HTERT RPE-1 (cell line): ENCODE results near the gene CYP27B1.

Experiments used
- in situ Hi-C: fragments of 300-500 bp; cut with MboI; formaldehyde crosslinking; loops from 4 replicates; pipeline ENCODE4 v1.14.3; 2020; ENCODE audit warnings: low sequenced_read_pairs

CYP27B1 gene

DNA sequence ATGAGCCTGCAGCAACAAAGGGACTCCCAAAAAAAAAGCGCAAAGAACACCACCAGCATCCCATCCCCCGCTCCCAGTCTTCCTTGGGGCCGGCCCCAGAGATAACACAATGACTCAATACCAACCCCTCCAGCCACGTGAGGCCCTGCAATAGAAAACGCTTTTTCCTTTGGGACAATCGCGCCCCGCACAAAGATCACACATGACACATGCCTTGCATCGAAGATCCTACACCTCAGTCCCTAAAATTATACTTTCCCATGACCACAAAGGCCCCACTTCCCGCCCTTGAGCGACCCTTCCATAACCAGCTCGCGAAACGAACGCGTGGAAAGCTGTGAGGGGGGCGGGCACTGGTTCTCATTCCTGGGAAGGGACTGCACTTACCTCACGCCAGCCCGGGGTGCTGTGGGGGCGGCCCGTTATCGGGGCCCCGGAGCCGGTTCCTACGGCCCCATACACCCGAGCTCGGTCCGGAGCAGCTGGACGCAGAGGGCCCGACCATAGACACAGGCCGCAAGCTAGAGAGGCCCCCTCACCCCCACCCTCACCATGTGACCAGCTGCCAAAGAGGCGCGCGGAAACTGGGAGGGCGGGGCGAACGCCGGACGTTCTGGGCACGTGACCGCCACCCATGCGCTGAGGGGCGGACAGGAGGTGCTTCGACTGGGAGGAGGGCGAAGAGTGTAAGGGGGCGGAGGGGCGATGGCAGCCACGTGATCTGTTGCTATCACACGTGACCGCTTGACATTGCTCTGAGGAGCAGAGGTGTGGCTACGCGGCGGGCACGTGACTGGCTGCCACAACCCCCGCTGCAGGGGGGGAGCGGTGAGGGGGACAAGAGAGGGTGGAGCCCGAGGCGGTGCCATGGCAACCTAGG lies 14.8 kb downstream of the CYP27B1 start, which contains the start of gene CDK4:
Gene CDK4 (minus strand): TSS at position 523 of the 880 bp plus-strand sequence. CDS start 593 bp downstream, outside the sequence.
- in situ Hi-C loops = no loop called here

DNA sequence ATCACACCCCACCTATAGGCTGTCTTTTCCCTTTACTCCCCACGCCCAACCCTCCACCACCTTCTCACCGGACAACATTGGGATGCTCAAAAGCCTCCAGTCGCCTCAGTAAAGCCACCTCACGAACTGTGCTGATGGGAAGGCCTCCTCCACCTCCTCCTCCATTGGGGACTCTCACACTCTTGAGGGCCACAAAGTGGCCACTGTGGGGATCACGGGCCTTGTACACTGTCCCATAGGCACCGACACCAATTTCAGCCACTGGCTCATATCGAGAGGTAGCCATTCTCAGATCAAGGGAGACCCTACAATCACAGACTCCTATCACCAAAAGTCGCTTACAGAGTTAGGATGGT lies 15.5 kb downstream of the CYP27B1 start:
- in situ Hi-C loops = no loop called here

GRCh38 chr12:57750561-57751431 lies 16.1 kb downstream of the CYP27B1 start:
- in situ Hi-C loops = no loop called here

GRCh38 chr12:57749061-57749460 lies 17.8 kb downstream of the CYP27B1 start:
- in situ Hi-C loops = no loop called here

- in situ Hi-C loops = no loop called here
Observed at GRCh38 chr12:57746025-57746424, 20.9 kb downstream of the CYP27B1 start.

- in situ Hi-C loops = no loop called here
Observed at GRCh38 chr12:57745485-57745881, 21.4 kb downstream of the CYP27B1 start.

DNA sequence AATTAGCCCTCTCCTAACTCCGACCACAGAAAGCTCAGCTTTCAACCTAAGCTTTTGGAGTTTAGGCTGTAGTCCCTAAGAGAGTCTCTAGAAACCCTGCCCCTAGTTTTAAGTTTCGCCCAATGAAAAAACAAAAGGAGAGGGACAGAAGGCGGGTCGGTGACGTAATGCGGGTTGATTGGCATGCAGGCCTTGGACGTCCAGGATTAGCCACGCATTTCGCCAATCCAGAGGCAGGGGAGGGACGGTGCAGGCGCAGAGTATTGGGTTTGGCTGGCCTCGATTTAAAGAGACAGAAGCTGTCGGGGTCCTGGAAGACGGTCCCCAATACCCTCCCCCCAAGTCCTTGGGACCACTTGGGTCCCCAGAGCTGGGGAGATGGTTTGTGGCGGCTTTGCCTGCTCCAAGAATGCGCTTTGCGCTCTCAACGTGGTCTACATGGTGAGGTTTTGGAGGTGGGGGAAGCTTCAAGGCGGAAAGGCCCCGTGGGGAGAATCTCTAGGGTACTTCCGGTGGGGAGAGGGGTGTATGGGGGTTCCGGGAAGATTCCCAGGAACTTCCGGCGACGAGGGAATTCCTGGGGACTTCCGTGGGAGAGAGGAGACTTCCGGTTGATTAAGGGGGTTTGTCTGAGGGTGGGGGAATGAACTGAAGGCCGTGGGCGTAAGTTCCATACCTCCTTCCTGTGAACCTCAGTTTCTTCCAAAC lies 21.9 kb downstream of the CYP27B1 start, which contains the start of gene TSPAN31:
Gene TSPAN31 (plus strand): TSS at position 263 of the 708 bp plus-strand sequence. CDS start 116 bp downstream, at position 379.
- in situ Hi-C loops = no loop called here

DNA sequence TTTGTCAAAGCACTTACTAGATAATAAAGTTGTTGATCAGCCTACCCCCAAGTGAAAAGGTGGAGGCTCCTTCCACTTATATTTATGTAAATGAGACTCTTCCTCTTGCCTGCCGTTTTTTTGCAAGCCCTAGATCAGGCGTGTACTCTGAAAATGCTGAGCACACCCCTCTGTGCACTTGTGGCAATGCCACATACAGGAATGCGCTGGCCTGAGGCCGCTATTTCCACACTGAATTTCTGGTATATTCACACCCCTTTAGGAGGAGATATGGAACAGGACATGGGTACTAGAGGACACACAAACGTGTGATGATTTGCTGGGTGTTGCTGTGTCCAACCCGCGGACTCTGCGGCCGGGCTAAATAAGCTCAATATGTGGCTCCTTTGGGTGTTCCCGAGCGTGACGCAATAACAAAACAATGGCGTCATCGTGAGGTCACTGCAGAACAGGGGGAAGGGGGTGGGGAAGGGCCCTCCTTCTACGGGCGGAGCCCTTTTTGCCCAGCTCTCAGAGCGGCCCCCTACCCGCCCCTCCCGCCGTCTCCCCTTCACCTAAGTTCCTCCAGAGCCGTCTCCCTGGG lies 22.6 kb downstream of the CYP27B1 start:
- in situ Hi-C loops = no loop called here

- in situ Hi-C loops = no loop called here
Observed at GRCh38 chr12:57743769-57744168, 23.1 kb downstream of the CYP27B1 start.

DNA sequence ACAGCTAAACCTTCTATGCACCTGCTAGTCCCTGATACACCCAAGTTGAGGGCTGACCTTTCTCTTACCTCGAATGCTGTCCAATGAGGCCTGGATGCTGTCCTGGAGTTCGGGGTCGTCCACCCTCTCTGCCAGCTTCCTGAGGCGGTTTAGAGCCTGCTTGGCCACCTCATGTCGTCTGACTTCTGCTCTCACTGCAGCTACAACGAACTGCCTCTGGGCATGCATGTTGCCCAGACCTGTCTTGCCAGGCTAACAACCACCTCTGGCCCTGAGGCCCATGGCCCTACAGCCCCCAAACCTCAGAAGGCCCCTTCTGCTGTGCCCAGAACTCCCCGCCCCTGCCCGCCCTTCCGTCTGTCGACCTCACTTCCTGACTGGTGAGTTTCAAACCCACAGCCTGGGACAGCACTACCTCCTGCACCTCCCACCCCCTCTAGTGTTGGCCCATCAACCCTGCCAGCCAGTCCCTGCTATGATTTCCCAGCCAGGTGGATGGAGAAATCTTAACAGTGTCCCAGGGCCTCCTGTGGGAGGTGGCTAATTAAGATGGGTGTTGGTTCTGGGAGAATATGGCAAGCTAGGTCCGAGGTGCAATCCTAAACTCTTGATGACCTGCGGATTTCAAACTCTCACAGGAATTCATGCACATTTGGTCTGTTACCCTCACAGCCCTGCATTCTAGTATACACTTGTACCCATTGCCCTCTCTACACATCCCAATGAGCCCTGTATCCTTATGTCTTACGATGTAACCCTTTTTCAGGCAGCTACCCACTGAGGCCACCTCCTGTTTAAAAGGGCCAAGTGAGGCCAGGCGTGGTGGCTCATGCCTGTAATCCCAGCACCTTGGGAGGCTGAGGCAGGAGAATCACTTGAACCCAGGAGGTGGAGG lies 24.8 kb downstream of the CYP27B1 start:
- in situ Hi-C loops = no loop called here

DNA sequence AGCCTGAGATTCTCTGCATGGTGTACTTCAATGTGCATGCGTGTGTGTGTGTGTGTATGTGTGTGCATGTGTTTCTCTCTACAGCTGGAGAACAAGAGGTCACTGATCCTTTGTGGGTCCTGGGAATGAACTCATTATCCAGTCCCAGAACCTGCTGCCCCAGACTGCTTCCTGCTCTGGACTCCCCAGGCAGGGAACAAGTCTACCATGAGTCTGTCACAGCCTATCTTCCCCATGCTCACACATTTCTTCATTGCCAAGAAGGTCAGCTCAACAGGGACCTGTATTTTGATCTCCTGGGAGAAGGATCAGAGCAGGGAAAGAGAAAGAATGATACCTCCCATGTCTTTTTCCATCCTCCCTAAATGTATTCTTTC lies 25.5 kb downstream of the CYP27B1 start:
- in situ Hi-C loops = no loop called here

GRCh38 chr12:57740656-57741412 lies 26.0 kb downstream of the CYP27B1 start:
- in situ Hi-C loops = no loop called here

DNA sequence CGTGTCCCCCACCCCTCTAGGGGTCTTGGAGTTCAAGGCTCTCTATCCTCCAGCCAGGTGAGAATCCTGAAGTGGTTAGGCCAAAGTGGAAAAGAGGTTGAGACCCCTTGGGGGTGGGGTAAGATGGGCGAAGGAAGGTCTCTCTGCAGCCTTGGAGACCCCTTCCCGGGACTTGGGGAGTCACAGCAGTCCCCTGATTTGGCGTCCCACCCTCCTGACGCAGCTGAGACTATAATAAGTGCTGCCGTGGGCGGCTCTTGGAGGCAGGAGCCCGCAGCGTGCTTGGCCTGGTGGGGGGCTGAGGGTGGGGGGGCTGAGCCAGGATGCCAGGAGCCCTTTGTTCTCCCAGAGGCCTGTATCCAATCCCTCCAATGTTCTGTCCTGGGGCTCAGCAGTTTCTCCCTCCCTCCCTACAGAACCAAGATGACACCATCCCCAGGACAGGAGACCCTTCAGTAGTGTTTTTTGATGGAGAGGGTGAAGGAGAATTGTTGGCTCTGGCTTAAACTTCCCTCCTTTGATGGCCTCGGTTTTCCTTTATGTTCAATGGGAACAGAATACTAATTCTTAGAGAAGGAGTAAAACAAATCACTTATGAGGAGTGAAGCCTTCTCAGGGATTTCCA lies 26.9 kb downstream of the CYP27B1 start:
- in situ Hi-C loops = no loop called here

DNA sequence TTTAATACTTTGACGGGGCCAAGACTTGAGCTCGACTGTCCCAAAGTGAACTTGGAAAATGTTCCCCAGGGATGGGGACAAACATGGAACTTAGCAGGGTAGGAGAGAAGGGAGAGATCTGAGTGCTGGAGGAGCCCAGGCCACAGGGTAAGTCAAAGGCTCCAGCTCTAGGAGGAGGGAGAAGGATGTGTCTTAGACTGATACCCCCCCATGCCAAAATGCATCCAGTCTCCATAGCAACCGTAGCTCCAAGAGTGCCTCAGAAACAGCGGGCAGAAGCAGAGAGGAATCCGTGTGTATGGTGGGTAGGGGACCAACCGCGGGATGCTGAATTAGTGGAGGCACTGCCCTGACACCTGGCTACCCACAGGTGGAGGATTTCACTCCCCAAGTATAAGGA lies 27.5 kb downstream of the CYP27B1 start:
- in situ Hi-C loops = no loop called here

DNA sequence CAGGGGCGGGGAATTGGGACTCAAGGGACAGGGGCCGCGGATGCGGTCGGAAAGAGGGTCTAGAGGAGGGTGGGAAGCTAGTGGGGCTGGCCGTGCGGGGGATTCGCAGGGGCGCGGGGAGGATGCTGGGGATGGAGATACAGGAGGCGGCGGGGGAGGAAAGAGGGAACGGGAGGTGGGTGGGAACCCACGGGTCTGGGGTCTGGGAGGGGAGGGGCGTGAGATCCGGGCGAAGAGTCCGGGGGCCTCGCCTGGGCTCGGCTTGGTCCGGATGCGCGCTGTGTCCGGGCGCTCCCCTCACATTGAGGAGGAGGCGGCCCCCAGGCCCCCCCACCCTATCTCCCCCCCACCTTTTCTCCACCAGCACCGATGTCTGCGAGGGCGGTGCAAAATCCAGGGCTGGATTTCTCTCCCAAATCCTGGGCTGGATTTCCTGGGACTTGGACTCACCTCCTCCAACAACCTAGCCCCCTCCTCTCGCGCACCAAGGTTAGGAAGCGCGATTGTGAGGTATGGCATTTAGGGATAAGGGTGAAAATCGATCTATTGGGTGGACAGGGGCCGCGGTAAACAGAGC lies 28.1 kb downstream of the CYP27B1 start, which contains the start of gene AGAP2:
Gene AGAP2 (minus strand): TSS at position 82 of the 577 bp plus-strand sequence. CDS start 496 bp downstream, outside the sequence.
- in situ Hi-C loops = no loop called here

DNA sequence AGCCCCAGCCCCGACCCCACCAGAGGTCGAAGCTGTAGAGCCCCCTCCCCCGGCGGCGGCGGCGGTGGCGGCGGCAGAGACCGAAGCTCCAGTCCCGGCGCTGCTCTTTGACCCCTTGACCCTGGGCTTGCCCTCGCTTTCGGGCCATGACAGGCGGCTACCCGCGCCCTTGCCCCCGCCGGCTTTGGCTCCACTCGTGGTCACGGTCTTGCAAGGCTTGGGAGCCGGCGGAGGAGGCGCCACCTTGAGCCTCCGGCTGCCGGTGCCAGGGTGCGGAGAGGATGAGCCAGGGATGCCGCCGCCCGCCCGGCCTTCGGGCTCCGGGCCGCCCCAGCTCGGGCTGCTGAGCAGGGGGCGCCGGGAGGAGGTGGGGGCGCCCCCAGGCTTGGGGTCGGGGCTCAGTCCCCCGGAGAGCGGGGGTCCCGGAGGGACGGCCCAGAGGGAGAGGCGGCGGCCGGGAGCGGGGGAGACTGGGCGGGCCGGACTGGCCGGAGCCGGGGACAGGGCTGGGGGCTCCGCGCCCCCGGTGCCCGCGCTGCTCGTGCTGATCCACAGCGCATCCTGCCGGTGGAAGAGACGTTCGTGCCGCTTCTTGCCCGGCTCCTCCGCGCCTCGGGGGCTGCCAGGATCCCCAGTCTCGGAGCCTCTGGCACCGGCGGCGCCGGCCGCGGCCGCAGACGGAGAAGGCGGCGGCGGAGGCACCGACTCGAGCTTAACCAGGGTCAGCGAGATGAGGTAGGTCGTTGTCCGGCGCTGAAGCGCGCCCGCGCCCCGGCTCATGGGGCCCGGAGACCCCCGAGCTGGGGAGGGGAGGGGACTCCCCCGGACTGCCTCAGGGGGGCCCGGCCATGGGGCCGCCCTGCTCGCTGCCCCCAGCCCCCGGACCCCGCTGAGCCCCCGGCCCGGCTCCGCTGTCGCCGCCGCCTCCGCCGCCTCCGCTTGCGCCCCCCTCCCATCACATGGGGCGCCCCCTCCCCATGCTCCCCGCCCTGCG lies 29.1 kb downstream of the CYP27B1 start:
- in situ Hi-C loops = no loop called here
